Measurements from ENCODE around the gene ARHGAP10.
"Not testable (repeated sequence)": the region's sequence is repeated elsewhere in the genome, so short reads cannot be mapped to it uniquely, and the experiment has no call there.

Gene ARHGAP10

DNA sequence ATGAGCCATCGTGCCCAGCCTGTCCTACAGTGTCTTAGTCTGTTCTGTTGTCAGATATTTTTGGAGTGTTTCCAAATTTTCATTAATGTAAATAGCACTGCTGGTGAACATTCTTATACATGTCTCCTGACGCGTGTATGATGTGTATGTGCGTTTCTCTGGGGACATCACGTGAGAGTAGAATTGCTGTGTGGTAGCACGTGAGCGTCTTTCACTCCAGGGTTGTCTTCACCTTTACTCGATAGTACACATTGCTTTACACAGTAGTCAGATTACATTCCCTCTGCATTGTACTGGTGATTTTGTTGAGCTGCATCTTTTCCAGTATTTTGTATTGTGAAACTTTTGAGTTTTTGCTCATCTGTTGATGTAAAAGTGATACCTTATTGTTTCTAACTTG is 60.0 kb downstream of the ARHGAP10 start:
- no peaks in the 10 kb centered on the region for H3K36me3 ChIP-seq (ENCODE audit: control insufficient read depth, insufficient read depth, low read length)
- WGBS (ENCODE audit: insufficient coverage, insufficient read length) = no CpG with 5 or more reads among the region's 8 CpGs
- H3K27ac ChIP-seq (ENCODE audit: low read length) = no peak overlapping the region
- DNase-seq (ENCODE audit: low read depth, low spot score) = no peak
- no peaks in the 10 kb centered on the region for H3K9me3 ChIP-seq (ENCODE audit: control insufficient read depth, insufficient read depth, low read length)
- H3K4me1 ChIP-seq (ENCODE audit: control insufficient read depth, insufficient read depth, low read length) = no peaks in the 10 kb centered on the region
- no peak overlapping the region for H3K4me3 ChIP-seq (ENCODE audit: low read length)
- H3K27me3 ChIP-seq (ENCODE audit: control insufficient read depth, insufficient read depth, low read length) = no peaks in the 10 kb centered on the region

DNA sequence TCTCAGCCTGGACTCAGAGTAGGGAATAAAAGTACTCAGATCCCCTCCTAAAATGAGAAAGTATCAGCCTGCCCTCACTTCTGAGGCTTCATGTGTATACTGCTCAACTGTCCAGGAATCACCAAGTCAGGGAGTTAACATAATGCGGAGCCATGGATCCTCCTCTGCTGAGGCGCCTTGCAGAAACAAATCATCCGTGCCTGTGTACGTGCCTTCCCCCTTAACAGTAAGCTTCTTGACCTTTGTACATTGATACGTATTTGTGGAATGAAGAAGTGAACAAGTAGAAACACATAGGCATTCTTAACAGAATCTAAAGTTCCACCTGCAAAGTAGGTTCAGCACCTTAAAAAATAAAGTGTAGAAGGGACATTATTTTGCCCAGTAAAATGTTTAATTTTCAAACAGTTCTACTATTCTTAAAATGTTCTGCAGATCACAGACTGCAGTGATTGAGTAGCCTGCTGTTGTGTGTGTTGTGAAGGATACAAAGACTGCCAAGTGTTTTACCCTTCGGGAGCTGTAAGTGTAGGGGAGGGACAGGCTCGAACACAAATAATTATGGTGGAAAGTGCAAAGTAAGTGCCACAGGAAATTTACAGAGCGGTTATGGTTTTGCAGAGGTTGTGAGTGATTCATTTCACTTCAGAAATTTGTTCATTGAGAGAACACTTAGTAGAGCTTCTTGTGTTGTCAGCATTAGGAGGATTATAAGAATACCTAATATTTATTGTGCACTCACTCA is 61.9 kb downstream of the ARHGAP10 start:
- no CpG with 5 or more reads among the region's 8 CpGs for WGBS (ENCODE audit: insufficient coverage, insufficient read length)
- no peaks in the 10 kb centered on the region for H3K4me1 ChIP-seq (ENCODE audit: control insufficient read depth, insufficient read depth, low read length)
- DNase-seq (ENCODE audit: low read depth, low spot score) = no peak
- H3K4me3 ChIP-seq (ENCODE audit: low read length) = no peak overlapping the region
- H3K27ac ChIP-seq (ENCODE audit: low read length) = no peak overlapping the region
- H3K36me3 ChIP-seq (ENCODE audit: control insufficient read depth, insufficient read depth, low read length) = no peaks in the 10 kb centered on the region
- H3K9me3 ChIP-seq (ENCODE audit: control insufficient read depth, insufficient read depth, low read length) = no peaks in the 10 kb centered on the region
- H3K27me3 ChIP-seq (ENCODE audit: control insufficient read depth, insufficient read depth, low read length) = no peaks in the 10 kb centered on the region

DNA sequence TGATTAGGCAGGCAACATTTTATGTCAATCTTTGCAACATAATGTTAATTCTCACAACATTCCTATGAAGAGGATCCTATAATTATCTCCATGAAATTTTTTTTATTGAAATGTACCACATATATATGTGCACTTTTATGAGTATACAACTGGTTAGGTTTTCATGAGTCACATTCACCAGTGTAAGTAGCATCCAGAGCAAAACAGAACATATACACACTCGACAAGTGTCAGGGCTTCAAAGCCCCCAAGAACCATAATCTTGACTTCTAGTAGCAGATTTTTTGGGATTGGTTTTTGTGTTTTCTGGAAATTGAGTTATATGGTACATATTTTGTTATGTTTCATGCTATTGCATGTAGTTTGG is 62.4 kb downstream of the ARHGAP10 start:
- no peak for DNase-seq (ENCODE audit: low read depth, low spot score)
- no peak overlapping the region for H3K4me3 ChIP-seq (ENCODE audit: low read length)
- WGBS (ENCODE audit: insufficient coverage, insufficient read length) = no CpG with 5 or more reads among the region's 1 CpG

DNA sequence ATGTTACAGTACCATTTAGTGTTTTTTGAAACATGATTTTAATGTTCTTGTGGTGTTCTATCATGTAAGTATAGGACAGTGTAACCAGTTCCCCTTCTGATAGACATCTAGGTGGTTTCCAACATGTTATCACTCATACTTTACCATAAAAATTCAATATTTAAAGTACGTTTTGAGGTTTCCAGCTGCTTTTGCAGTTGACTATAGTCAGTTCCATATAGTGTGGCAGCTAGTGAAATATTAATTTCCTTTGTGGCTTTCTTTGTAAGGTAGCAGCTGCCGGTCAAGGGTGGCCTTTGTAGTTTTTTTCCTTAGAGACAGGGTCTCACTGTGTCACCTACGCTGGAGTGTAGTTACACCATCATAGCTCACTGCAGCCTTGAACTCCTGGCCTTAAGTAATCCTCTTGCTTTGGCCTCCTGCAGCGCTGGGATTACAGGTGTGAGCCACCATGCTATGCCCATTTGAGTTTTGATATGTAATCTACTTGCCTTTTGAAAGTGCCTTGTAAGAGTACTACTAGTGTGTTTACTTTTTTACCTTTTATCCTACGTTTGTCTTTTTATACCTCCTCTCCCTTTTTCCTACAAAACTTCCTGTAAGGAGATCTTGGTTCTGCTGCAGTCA is 63.0 kb downstream of the ARHGAP10 start:
- no peaks in the 10 kb centered on the region for H3K27me3 ChIP-seq (ENCODE audit: control insufficient read depth, insufficient read depth, low read length)
- H3K4me3 ChIP-seq (ENCODE audit: low read length) = no peak overlapping the region
- H3K27ac ChIP-seq (ENCODE audit: low read length) = no peak overlapping the region
- no peaks in the 10 kb centered on the region for H3K36me3 ChIP-seq (ENCODE audit: control insufficient read depth, insufficient read depth, low read length)
- WGBS (ENCODE audit: insufficient coverage, insufficient read length) = no CpG with 5 or more reads among the region's 5 CpGs
- no peaks in the 10 kb centered on the region for H3K9me3 ChIP-seq (ENCODE audit: control insufficient read depth, insufficient read depth, low read length)
- no peaks in the 10 kb centered on the region for H3K4me1 ChIP-seq (ENCODE audit: control insufficient read depth, insufficient read depth, low read length)
- no peak for DNase-seq (ENCODE audit: low read depth, low spot score)

More for the DNA sequence above, 62.4 kb downstream of the ARHGAP10 start:
- Histone ChIP-seq H3K36me3 (ENCODE audit: control insufficient read depth, insufficient read depth, low read length) (no peaks in the 10 kb centered on the region), H3K27ac (ENCODE audit: low read length) (no peak overlapping the region), H3K4me1 (ENCODE audit: control insufficient read depth, insufficient read depth, low read length) (no peaks in the 10 kb centered on the region), H3K9me3 (ENCODE audit: control insufficient read depth, insufficient read depth, low read length) (no peaks in the 10 kb centered on the region), H3K27me3 (ENCODE audit: control insufficient read depth, insufficient read depth, low read length) (no peaks in the 10 kb centered on the region)

DNA sequence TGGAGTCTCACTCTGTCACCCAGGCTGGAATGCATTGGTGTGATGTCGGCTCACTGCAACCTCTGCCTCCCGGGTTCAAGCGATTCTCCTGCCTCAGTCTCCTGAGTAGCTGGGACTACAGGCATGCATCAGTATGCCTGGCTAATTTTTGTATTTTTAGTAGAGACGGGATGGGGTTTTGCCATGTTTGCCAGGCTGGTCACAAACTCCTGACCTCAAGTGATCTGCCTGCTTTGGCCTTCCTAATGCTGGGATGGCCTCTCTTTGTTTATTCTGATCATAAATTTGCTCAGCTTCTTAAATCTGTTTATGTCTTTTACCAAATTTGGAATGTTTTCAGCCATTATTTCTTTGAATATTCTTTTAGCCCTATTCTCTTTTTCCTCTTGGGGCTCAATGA is 67.2 kb downstream of the ARHGAP10 start:
- not testable (repeated sequence) for H3K4me1 ChIP-seq (ENCODE audit: control insufficient read depth, insufficient read depth, low read length); DNase-seq (ENCODE audit: low read depth, low spot score); H3K9me3 ChIP-seq (ENCODE audit: control insufficient read depth, insufficient read depth, low read length); H3K4me3 ChIP-seq (ENCODE audit: low read length); H3K36me3 ChIP-seq (ENCODE audit: control insufficient read depth, insufficient read depth, low read length); H3K27me3 ChIP-seq (ENCODE audit: control insufficient read depth, insufficient read depth, low read length); H3K27ac ChIP-seq (ENCODE audit: low read length)
- WGBS (ENCODE audit: insufficient coverage, insufficient read length) = no CpG with 5 or more reads among the region's 4 CpGs

DNA sequence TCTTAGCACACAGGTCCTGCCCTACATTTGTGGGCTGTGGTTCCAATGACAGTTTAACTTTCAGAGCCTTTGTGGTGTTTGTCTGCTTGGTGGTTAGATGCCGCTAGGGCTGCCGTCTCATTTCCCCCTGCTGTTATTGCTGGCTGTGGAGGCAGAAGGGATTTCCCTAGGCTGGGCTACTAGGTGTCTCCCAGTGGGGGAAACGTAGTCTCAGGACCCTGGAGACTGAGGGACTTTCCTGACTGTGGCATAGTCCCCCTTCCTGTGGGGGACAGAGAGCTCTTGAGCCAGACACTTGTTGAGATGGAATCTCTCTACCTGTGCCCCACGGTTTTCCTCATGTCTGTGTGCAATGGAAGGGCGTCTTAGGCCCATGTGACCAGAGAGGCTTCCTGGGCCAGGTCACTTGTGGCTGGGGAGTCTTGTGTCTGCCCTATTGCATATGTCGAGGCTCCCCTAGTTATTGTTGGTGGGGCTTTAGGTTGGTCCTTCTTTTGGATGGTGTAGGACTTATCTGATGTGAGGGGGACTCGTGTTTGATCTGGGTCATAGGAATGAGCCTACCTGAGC is 68.2 kb downstream of the ARHGAP10 start:
- WGBS (ENCODE audit: insufficient coverage, insufficient read length) = no CpG with 5 or more reads among the region's 7 CpGs
- Histone ChIP-seq H3K4me3 (ENCODE audit: low read length) (no peak overlapping the region), H3K4me1 (ENCODE audit: control insufficient read depth, insufficient read depth, low read length) (no peaks in the 10 kb centered on the region), H3K9me3 (ENCODE audit: control insufficient read depth, insufficient read depth, low read length) (no peaks in the 10 kb centered on the region), H3K27me3 (ENCODE audit: control insufficient read depth, insufficient read depth, low read length) (no peaks in the 10 kb centered on the region), H3K36me3 (ENCODE audit: control insufficient read depth, insufficient read depth, low read length) (no peaks in the 10 kb centered on the region), H3K27ac (ENCODE audit: low read length) (no peak overlapping the region)
- DNase-seq (ENCODE audit: low read depth, low spot score) = no peak

DNA sequence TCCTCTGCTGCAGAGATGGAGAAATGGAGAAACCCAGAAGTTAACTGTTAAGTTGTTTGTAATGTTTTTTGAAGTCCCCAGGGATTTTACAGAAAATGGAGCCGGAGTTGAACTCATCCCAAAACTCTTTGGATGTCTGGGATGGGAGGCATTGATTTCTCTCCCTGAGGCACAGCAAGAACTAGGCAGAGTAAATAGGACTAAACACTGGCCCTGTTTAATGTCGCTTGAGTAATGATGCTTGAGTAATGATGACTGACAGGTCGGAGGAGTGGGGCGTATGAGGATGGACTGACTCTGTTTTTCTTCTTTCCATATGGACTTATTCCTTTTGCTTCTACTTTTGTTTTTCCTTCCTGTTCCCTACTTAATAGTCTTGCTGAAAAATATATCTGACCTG is 69.9 kb downstream of the ARHGAP10 start:
- DNase-seq (ENCODE audit: low read depth, low spot score) = no peak
- Histone ChIP-seq H3K4me3 (ENCODE audit: low read length) (no peak overlapping the region), H3K27me3 (ENCODE audit: control insufficient read depth, insufficient read depth, low read length) (no peaks in the 10 kb centered on the region), H3K4me1 (ENCODE audit: control insufficient read depth, insufficient read depth, low read length) (no peaks in the 10 kb centered on the region), H3K27ac (ENCODE audit: low read length) (no peak overlapping the region), H3K9me3 (ENCODE audit: control insufficient read depth, insufficient read depth, low read length) (no peaks in the 10 kb centered on the region), H3K36me3 (ENCODE audit: control insufficient read depth, insufficient read depth, low read length) (no peaks in the 10 kb centered on the region)
- no CpG with 5 or more reads among the region's 4 CpGs for WGBS (ENCODE audit: insufficient coverage, insufficient read length)

DNA sequence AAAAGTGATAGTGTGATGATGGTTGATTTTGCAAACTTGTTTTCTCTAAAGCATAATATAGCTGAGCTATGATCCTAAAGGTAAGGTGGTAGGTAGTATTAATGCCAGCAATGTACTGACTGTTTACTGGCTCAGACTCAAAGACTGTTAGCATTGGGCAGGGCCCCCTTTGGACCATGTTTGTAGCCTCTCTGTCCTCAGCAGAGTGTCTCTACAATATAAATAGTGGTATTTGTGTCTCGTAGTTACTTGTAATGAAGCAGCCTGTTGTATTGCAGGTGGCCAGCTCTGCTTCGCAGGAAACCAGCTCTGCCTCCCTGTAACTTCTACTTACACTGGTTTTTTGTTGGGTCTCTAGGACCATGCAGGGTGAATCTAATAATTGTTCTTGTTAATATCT is 70.5 kb downstream of the ARHGAP10 start:
- no peaks in the 10 kb centered on the region for H3K9me3 ChIP-seq (ENCODE audit: control insufficient read depth, insufficient read depth, low read length)
- H3K27ac ChIP-seq (ENCODE audit: low read length) = no peak overlapping the region
- H3K27me3 ChIP-seq (ENCODE audit: control insufficient read depth, insufficient read depth, low read length) = no peaks in the 10 kb centered on the region
- no peaks in the 10 kb centered on the region for H3K36me3 ChIP-seq (ENCODE audit: control insufficient read depth, insufficient read depth, low read length)
- no peak for DNase-seq (ENCODE audit: low read depth, low spot score)
- H3K4me1 ChIP-seq (ENCODE audit: control insufficient read depth, insufficient read depth, low read length) = no peaks in the 10 kb centered on the region
- no peak overlapping the region for H3K4me3 ChIP-seq (ENCODE audit: low read length)
- WGBS (ENCODE audit: insufficient coverage, insufficient read length) = no CpG with 5 or more reads among the region's 2 CpGs

DNA sequence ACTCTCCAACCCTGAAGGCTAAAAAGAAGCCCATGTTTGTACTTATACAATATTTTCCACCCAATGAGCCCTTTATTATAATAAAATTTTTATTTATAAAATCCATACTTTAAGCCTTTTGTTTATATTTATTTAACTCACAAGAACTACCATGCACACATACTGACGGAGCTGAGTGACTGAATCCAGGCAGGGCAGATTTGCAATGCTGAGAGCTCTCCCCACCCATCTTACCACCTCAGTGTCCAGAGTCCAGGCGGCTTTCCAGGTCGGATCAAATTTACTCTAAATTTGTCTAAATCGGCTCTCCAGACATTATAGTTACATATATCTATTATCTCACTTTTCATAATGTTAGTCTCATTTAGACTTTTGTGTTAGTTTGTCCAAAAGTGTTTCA is 74.1 kb downstream of the ARHGAP10 start:
- Histone ChIP-seq H3K4me3 (ENCODE audit: low read length) (no peak overlapping the region), H3K9me3 (ENCODE audit: control insufficient read depth, insufficient read depth, low read length) (no peaks in the 10 kb centered on the region), H3K27ac (ENCODE audit: low read length) (no peak overlapping the region), H3K36me3 (ENCODE audit: control insufficient read depth, insufficient read depth, low read length) (no peaks in the 10 kb centered on the region), H3K4me1 (ENCODE audit: control insufficient read depth, insufficient read depth, low read length) (no peaks in the 10 kb centered on the region), H3K27me3 (ENCODE audit: control insufficient read depth, insufficient read depth, low read length) (no peaks in the 10 kb centered on the region)
- WGBS (ENCODE audit: insufficient coverage, insufficient read length) = no CpG with 5 or more reads among the region's 4 CpGs
- no peak for DNase-seq (ENCODE audit: low read depth, low spot score)

DNA sequence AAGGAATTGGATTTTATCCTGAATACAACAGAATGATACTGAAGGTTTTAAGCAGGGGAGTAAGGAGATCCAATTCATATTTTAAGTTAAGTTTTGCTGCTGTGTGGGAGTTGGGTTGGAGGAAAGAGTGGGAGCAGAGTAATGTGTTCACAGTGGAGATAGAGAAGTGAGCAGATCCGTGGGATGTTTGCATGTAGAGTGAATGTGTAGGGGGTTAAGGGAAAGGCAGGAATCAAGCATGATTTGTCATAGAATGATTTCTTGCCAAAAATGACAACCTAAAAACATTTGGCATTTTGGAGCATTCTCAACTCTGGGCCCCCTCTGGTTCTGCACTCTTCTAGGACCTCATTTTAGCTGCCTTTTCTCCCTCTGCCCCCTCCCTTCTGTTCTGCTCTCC is 76.6 kb downstream of the ARHGAP10 start:
- no peak overlapping the region for H3K27ac ChIP-seq (ENCODE audit: low read length)
- DNase-seq (ENCODE audit: low read depth, low spot score) = no peak
- no peaks in the 10 kb centered on the region for H3K9me3 ChIP-seq (ENCODE audit: control insufficient read depth, insufficient read depth, low read length)
- 100% methylated on average over 1 of the region's 1 CpG for WGBS (ENCODE audit: insufficient coverage, insufficient read length)
- no peak overlapping the region for H3K4me3 ChIP-seq (ENCODE audit: low read length)
- no peaks in the 10 kb centered on the region for H3K36me3 ChIP-seq (ENCODE audit: control insufficient read depth, insufficient read depth, low read length)
- H3K27me3 ChIP-seq (ENCODE audit: control insufficient read depth, insufficient read depth, low read length) = no peaks in the 10 kb centered on the region
- no peaks in the 10 kb centered on the region for H3K4me1 ChIP-seq (ENCODE audit: control insufficient read depth, insufficient read depth, low read length)

DNA sequence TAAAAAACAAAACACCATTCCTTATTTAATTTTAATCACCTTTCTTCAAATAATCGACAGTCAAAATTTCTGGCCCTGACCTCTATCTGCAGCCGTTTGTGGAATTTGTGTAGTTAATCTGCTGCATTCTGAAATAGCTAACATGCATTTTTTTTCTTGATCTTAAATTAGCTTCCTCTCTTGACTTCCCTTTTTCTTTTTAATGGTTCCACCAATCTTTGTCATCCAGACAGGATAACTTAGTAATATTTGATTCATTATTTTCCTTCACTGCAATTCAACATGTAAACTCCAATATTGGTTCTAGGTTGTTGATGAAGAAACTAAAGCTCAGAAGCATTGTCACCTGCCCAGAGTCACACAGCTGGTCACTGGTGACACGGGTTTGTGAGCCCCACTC is 77.3 kb downstream of the ARHGAP10 start:
- WGBS (ENCODE audit: insufficient coverage, insufficient read length) = 100% methylated on average over 1 of the region's 3 CpGs
- Histone ChIP-seq H3K4me3 (ENCODE audit: low read length) (no peak overlapping the region), H3K27ac (ENCODE audit: low read length) (no peak overlapping the region), H3K4me1 (ENCODE audit: control insufficient read depth, insufficient read depth, low read length) (no peaks in the 10 kb centered on the region), H3K27me3 (ENCODE audit: control insufficient read depth, insufficient read depth, low read length) (no peaks in the 10 kb centered on the region), H3K36me3 (ENCODE audit: control insufficient read depth, insufficient read depth, low read length) (no peaks in the 10 kb centered on the region), H3K9me3 (ENCODE audit: control insufficient read depth, insufficient read depth, low read length) (no peaks in the 10 kb centered on the region)
- DNase-seq (ENCODE audit: low read depth, low spot score) = no peak
